GM18870 (cell line): ENCODE data around the gene JCAD.

Experiments used
- ATAC-seq: cut with Tn5 transposase; IDR thresholded peaks from one replicate; pipeline ENCODE4 v1.9.1; 2021; ENCODE audit warnings: moderate library complexity; ENCODE audit not compliant: unreplicated experiment

The JCAD gene

DNA sequence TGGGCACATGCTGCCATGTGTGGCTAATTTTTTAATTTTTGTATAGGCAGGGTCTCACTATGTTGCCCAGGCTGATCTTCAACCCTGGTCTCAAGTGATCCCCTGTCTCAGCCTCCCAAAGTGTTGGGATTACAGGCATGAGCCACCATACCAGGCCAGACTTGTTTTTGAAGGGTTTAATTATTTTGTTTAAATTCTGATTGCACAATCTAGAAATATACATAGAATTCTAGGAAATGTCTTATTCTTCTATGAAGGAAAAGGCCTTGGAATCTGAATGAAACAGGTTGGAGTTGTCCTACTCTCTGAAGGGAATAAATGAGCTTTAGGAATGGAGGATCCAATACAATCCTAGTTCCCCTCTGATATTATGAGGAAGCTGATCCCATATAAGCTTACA lies 15.5 kb upstream of the JCAD start:
- ATAC-seq = no peak

DNA sequence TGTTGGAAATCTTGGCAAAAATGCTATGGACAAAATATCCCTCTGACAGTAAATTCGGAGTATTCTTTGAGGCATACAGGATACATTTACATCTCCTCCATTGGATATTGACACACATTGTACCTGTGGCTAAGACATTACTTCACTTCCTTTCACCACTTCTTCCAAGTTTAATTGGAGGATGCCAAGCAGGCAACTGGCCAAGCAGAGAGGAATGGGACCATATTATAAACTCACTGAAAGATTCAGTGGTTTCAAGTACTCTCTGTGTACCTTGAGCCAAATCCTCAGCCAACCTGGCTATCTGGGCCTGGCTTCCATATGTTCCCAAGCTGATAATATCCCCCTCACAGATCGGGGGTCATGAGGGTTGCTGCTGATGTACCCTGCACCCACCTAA lies 14.7 kb upstream of the JCAD start:
- ATAC-seq = no peak

DNA sequence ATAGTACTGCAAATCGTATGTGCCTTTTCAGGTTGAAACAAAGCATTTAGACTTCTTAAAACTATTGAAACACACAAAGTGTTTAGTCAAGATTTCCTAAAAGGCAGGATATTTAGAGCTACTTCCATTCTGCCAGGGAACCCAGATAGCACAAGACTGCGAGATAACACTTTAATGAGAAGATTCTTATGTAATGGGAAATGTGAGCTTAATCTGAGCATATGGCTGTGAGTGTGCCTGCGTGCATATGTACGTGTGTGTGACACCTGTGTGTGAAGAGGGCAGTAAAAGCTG lies 14.3 kb upstream of the JCAD start:
- ATAC-seq = no peak

DNA sequence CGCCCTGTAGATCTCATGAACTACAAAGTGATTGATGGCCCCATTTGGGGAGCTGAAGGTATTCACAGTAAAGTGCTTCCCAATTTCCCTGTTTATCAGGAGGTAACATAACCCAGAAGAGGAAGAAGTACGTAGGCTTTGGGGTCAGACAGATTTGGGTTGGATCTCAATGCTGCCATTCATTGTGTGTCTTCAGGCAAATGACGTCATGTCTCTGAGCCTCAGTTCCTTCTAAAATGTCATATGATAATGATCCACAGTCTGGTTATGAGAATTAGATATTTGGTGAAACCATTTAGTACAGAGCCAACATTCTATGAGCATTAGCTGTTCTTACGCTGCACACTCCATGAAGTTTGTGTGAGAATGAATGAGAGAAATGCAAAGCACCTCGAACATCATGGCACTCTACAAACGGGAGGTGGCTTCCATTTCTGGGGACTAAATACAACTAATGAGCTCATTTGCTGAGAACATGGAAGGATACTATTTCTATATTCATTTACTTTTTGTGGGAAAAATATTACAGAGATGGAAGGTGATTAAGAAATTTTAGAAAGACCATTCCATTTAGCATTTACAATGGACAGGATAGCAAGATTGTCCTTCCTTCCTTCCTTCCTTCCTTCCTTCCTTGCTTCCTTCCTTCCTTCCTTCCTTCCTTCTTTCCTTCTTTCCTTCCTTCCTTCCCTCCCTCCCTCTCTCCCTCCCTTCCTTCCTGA lies 13.8 kb upstream of the JCAD start:
- no peak for ATAC-seq

DNA sequence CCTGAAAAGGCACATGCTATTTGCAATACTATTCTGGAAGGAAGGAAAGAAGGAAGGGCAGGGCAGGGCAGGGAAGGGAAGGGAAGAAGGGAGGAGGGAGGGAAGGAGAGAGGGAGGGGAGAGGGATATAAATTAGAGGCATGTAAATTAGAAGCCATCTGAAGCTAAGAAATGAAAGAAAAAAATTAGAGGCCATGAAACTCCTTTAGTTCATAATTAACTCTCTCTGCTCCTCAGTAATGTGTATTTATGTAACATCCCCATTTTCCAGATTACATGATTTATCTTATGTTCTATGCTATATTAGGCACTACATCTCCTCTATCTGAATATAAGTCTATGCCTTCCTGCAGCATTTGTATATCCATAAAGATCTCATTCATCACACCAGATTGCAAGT lies 12.7 kb upstream of the JCAD start:
- ATAC-seq = no peak

DNA sequence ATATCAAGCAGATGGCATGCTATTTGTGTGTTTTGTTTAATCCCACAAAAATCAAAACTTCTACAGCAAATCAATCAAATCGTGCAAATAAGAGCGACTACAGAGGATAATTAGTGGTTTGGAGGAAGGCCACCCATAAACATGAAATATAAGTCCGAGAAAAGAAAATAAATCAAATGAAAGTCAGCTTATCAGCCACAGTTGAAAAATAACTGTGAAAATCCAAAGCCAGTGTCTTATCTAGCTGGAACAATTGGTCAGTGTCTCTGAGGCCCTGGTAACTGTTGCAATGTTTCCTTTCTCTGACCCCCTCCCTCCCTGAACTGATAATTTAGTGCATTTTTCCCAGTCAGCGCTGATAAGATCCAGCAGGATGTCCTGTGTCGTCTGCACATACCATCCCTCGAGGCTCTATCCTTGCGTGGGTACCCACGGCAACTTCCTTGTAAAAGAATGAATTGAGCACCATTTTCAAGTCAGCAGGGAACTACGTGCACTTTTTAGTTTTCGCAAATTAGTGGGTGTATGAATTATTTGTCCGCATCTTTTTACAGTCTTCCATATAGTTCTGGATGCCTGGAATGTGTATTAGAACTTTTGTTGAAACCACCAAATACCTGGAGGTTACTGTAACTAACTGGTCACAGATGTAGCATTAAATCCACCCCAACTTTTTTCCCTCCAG lies 10.8 kb upstream of the JCAD start:
- ATAC-seq = no peak

DNA sequence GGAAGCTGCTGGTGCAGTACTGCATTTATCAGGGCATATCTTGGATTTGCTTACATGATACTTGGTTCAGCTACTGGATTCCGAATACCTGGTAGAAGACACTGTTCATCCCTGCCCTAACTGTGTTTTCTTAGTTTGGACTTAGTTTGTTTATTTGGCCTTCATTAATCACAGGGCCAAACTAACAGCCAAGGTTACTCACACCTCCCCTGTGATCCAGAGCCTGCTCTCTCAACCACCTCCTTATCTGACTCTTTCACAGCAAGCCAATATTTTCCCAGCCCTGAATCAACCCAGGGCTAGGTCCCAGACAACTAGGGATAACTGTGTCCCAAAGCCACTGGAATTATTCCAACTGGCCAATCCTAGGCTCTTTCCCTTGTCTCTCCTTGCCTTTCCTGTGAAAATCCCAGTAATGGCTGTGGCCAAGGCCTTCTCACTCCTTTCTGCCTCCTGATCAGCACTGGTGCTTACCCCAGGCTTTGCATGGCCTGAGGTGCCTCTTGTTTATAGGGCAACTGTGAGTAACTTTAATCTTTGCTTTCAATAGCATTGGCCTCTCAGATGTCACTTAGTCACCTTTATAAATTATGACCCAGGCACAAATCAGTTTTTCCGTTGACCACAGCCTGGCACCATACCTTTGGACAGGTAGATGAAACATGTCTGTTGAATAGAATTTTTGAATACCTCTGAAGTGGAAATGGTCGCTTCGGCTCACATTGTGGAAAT lies 9.3 kb upstream of the JCAD start:
- no peak for ATAC-seq

DNA sequence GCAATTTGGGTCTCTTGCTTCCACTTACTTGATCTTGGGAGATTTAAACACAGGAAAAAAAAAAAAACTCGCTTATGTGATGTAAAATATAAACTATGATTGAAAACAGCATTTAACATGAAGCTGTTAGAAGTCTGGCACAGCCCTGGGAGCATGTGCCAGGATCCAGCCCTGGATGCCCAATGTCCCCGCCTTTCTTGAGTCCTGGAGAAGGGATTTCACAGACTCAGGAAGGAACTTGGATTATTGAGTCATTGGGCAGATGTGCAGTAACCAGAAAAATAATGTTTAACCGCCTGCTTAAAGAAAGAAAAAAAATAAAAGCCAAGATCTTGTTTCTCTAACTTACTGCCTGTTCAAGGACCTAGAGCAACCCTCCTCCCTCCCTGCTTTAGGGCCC lies 3.7 kb upstream of the JCAD start:
- no peak for ATAC-seq

DNA sequence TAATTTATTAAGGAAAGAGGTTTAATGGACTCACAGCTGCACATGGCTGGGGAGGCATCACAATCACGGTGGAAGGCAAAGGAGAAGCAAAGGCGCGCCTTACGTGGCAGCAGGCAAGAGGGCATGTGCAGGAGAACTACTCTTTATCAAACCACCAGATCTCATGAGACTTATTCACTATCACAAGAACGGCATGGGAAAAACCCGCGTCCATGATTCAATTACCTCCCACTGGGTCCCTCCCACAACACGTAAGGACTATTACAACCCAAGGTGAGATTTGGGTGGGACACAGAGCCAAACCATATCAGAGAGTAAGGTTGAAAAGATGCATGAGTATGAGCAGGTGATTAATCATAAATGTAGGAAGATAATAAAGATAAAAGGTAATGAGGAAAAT lies 3.2 kb upstream of the JCAD start:
- no peak for ATAC-seq

DNA sequence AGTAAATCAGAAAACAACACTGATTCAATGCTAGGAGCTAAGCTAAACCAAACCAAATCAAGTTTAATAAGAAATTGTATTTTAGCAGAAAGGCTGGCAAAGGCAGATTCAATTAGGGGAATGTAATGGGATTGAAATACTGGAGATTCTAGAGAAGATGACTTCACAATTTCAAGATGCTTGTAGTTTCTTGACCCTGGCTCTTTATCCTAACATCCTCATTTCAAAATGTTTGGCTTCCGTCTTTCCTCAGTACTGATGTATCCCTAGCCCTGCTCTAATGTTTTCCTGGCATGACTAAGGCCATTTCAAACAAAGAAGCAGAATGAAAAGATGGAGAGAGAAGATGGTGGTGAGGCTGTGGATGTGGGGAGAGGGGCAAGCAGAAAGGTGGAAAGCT lies 2.7 kb upstream of the JCAD start:
- no peak for ATAC-seq

DNA sequence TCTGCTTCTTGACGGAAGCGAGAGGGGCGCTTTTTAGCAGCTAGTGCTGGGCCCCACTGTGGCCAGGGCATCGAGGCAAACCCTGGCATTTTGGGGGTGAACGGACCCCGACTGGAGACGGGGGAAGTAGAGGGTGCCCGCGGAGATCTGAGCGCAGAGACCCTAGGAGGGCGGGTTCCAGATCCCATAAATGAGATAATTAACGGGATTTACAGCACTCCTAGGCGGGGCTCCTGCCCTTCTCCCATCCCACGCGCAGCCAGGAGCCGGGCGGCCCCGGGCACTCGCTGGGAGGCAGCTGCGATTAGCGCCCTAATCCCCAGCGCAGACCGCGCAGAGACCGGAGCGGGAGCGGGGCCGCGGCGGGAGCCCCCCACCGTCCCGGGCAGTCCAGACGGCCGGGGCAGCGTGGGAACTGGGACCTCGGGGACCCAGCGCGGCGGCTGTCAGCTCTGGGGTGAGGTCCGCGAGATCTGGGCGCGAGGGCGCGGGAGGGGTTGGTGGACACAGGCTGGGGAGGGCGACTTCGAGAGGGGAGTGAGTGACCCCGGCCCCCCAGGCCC lies 735 bp downstream of the JCAD start:
- ATAC-seq = no peak

DNA sequence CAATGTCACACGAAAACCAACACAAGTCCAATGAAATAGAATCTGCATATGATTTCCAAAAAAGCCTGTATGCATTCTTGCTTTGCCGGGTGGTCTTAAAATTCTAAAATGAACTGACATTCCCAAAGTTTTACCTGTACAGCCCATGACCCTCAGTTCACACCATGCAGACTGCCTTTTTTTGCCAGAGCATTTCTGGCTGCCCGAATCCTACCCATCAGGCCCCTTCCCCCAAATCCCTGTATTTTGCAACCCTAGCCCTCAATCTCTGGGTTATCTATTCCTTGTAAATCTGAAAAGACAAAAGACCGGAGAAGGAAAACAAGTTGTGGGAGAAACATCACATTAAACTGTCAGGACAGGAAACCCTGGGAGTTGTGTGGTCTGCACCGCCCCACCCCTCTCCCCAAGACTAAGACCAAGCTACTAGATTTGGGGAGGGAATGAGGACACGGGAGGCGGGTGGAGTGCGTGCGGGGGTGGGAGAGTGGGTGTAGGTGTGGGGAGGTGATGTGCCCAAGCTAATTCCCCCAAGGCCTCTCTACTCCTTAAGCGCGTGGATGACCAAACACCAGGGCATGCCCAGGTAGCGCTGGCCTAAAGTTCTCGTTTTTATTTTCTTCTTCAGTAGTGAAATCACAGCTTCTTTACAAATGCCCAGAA lies 1.4 kb downstream of the JCAD start:
- ATAC-seq = no peak

DNA sequence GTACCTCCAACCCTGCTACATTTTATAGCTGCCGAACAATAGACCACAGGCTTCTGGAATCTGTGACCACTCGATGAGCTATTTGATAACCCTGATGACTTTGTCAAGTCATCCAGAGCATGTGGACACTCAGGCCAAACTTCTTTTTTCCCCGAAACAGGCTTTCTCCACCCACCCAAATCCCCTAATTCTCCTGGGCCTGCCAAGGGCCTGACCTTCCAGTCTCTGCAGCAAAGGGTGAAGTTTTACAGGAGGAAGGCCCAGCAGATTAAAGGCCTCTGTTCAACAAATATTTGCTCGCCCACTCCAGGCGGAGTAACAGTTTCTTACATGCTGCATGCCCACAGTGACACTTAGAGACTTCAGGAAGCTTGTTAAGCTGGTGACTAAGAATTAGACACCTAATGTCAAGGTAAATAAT lies 2.0 kb downstream of the JCAD start:
- ATAC-seq = no peak

DNA sequence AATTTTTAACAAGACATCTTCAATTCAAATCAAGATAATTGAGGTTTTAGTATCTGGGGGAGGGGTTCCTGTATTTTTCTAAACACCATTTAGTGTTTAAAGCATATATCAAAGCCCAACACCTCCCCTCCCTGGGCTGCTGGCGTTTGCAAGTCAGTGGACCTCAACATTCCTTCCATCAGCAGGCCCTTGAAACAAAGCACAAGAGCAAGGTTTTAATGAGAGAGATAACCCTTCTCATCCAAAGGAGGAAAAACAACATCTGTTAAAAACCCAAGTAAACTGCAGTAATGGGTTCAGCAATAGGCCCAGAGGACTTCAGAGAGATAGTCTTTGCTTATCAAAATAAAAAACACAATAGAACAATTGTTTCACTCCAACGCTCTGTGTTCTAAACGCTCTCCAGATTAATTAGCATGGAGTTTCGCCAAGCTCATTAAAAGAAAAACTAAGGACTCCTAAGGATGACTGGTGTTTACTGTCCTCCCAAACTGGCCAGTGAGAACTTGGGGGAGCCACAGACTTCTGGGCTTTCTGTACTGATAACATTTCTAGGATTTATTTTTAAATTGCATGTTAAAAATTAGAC lies 2.5 kb downstream of the JCAD start:
- ATAC-seq = no peak

DNA sequence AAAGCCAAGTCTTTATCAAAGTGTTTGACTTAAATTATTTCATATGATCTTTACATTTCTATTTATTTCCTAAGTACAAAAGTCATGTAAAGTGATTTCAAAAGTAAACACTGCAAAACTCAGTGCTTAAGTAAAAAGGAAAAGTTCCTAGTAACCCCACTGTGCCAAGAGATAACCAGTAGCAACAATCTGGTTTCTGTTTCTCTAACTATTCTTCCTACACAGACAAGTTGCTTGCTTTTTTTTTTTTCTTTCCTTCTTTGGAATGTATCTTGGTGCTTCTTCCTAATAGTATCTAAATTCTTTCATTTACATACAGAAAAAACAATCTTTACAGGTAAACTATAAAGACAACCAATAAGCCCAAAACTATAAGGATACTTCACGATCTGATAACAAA lies 3.1 kb downstream of the JCAD start:
- no peak for ATAC-seq

DNA sequence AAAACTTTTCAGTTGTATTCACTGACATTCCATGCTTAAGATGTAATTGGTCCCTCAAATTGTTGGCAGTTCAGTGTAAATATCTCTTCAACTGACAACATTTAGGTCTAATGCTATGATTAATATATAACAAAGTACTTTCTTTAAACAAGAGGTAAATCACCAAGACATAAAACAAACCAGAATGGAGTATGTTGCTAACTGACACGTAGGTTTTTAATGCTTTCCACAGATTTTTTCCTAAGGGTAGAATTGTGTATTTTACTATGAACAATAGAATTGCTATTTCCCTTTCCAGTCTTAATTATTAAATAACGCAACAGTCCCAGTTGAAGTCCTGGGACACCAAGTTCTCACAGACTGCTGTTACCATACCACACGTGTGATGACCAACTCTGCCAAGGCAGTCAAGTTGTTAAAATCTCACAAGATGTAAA lies 4.1 kb downstream of the JCAD start:
- ATAC-seq = no peak

DNA sequence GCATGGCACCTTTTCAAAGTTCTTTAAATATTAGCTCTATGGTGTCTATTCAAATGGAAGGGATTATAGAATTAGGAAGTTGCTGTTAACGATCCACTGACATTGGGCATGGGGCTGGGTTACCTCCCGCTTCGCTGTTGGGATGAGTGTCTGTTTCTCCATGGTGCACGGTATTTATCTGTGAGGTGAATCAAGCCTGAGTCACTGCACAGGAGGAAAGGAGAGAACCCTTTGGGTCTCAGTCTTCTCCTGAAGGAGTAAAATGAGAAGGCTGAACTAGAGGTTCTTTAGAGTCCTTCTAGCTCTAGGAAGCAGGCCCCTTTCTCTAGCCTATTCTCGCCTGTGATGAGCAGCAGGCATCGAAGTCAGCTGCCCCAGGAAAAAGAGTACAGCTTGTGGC lies 7.3 kb downstream of the JCAD start:
- ATAC-seq = no peak

DNA sequence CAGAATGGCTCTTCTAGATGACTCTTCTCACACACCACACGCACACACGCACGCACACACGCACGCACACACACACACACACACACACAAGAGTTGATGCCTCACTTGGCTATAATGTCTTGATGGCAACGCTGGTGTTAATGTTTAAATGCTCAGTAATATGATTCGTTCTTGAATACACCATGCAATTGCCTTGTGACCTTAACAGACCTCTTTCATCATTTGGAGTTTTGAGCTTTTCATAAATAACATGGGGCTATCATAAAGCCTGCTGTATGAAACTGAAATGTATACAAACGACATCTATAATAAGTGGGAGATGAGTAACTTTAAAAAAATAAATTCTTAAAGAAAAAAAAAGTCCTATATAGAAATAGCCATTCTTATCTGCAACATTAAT lies 8.2 kb downstream of the JCAD start:
- ATAC-seq = no peak

DNA sequence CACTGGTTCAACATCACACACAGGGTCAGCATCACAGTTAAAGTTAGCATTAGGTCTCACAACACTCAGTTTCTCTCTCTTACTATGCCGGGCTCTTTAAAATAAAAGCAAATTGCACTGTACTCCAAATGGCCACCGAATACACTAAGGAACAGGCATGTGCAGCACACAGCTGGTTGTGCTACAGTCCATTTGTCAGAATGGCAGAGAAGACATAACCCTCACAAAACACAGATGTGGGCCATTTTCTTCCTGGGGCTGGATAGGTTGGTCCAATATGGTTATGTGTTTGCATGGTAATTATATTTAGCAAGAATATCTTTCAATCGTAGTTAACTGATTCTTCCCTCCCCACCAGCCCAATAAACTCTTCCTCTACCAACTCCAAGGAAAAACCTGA lies 9.0 kb downstream of the JCAD start:
- ATAC-seq = no peak

DNA sequence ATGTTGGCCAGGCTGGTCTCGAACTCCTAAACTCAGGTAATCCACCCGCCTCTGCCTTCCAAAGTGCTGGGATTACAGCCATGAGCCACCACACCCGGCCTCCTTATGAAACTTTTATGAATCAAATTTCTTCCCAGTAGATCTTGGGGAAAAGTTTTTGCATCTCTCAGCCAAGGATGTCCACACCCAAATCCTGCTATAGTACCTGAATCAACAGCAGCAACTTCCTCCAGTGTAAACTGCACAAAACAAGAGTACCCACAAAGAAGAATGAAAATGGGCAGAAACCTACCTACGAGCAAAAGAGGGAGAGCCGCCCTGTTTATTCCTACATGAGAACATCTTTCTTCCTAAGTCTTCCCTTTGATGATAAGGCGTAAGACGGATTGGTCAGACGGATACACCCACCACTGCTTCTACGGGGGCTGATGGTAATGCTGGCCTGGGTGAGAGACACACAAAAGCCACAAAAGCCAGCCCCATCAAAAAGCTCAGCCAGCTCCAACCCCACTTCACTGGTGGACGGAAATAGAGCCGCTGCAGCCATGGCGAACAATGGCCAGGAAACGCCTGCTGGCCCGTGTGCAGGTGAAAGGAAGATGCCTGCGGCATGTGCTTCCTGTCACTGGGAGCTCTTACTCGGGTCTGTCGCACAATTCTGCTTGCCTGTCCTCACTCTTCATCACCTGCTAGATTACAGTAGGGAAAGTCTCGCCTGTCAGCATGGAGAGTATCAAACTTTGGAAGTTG lies 10.4 kb downstream of the JCAD start:
- no peak for ATAC-seq
